ENCODE data around the gene AKIRIN2.

GRCh38 chr6:87692086-87692485, 9.9 kb downstream of the AKIRIN2 start:
- TF ChIP-seq CTCF (IDR thresholded peaks at IDR 0.05) (no peak), EP300 (IDR thresholded peaks at IDR 0.05) (no peak)
